GM19193 (cell line): ENCODE measurements around the gene GSTA3.

ENCODE experiments used
- POLR2A ChIP-seq: IDR thresholded peaks from 4 replicates; pipeline ENCODE4 v1.6.1; 2011; ENCODE audit not compliant: insufficient read depth, insufficient read length; ENCODE audit errors: extremely low read depth

Gene GSTA3

DNA sequence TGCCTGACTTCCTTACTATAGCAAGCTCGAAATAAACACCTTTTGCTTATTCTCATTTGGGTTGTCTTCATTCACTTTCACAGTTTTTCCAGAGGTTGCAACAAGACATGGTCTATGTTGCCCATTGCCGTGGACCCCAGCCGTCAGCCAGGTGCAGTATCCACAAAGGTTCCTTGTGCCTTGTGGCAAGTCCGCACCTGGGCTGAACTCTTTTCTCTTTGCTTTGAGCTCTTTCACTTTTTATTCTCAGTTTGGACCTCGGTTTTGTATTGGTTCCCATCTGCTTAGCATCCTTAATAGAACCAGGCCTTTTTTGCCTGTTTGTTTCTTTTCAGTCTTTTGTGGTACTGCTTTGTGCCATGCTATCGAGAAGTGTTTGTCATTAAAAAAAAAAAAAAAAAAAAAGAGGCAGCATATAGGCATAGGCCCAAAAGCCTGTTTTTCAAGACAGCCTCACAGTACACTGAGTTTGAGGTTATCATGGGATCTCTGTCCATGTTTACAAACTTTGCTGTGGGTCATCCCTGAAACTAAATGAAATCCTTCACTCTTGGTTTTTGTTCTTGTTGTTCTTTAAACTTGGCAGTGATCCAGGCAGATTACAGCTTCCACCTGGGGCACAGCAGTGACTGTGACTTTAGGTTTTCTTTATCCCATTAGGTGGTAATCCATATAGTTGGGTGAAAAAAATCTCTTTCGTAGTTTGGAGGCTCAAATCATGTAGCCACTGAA lies 33.3 kb downstream of the GSTA3 start:
- TF ChIP-seq POLR2A = no peak

DNA sequence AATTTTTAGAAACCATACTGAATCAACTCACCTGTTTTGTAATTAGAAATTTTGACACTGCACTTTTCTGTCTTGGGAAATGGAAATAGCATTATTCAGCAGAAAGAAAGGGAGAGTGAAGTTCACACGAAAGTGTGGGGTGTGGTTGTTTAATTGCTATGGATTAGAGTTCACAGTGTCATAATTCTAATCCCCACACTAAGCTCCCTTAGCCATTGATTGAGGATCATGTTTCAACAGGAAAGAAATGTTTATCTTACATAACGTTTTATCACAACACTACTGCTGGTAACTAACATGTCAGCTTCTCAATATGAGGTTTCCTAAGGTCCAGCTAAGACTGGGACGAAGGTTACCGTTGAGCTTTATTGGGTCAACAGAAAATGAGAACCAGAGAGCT lies 37.5 kb downstream of the GSTA3 start:
- TF ChIP-seq POLR2A = no peak

DNA sequence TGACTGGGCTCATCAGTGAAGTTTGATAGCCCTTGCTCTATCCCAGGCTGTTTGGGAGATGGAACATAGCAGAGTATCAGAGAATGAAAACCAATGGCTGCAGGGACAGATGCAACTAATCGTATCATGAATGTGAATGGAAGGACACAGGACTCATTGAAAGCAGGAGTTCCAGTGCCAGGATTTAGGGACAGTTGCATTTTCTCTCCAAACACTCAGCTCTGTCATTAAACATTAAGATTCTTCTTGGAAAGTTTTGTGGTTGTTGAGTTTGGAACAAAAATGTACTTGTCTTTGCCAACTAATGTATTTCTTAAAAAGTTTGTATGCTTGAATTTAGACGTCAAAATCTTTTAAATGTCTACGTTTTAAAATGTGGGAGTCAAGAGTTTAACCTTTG lies 37.9 kb downstream of the GSTA3 start:
- TF ChIP-seq POLR2A = no peak

DNA sequence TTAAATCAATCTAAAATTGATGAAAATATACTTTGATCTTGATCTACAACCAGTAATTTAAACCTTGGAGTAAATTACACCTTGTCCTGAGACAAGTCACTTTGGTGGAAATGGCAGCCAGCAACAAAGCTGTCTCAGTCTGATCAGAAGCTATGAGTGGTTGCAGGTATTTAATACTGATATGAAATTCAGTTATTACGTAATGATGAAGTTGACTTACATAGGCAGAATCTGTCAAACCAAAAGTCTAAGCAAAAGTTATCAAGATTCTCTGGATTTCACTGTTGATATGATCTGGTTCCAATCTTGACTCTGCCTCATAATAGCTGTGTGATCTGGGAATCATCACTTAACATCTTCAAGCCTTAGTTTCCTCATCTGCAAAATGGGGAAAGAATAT lies 41.3 kb downstream of the GSTA3 start:
- TF ChIP-seq POLR2A = no peak

DNA sequence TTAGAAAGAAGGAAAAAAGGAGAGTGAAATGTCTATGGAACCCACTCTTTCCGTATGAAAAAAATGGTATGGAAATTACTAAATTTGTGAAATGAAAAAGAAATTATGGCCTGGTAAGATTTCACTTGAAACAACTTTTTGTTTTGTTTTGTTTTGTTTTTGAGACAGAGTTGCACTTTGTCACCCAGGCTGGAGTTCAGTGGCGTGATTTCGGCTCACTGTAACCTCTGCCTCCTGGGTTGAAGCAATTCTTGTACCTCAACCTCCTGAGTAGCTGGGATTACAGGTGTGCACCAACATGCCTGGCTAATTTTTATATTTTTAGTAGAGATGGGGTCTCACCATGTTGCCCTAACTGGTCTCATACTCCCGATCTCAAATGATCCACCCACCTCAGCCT lies 51.1 kb downstream of the GSTA3 start:
- no peak for TF ChIP-seq POLR2A

DNA sequence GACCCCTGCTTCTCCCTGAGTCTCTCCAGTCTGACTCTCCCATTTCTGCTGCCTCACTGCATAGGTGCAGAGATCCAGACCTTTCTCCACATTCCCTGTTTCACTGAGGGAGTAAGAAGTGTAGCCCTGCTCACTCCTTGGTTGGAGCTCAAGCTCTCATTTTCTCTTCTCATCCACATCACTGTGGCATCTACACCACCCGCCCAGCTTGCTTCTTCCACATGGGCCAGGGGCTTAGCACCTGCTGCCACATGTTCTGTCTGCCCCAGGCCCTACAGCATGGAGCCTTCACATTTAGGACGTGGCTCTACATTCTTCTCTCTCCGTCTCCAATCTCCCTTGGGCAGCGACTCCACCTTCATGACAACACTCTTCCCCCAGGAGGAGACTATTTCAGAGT lies 60.4 kb downstream of the GSTA3 start:
- no peak for TF ChIP-seq POLR2A
